Stimulated activated CD4-positive, alpha-beta T cell treated with anti-CD3 and anti-CD28 coated beads, Interleukin-12 subunit alpha, Interleukin-12 subunit beta, amount 100 ng/mL, for 48 hours (primary cell): Measurements from ENCODE around the gene GHITM.

Experiments used
- DNase-seq, 3 donors: peaks; one replicate each; pipeline ENCODE4 v3.0.0-alpha.2; 2020; ENCODE audit warnings: low read depth in 2 of 3, low spot score in 1 of 3

The GHITM gene

DNA sequence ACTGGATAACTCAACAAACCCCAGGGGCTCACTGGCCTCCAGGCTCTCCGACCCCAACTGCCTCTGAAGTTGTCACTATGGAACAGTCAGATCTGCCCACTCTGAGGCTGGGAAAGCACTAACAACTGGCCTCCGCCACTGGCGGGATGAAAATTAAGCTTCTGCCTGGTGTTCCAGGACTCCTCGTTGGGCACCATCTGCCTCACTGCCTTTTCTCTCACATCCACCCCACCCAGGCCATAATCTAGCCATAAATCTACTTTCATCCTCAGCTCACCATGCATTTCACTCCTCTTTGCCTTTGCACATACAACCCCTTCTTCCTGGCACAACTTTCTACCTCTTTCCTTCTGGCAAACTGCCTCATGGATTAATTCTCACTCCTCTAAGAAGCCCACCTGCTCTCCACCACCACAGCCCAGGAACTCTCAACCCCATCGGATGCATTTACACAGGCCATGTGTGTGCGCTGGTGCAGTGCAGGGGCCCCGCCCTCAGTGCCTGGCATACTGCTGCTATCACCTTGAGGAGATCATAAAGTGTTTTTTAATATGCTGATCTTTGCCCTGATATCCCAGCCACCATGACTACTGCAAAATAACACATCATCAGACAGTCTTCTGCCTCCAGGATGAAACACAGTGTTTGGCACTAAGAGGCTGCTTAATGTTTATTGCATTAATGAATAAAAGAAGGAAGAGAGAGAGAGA, 59.1 kb downstream of the GHITM start:
- no peak for DNase-seq

DNA sequence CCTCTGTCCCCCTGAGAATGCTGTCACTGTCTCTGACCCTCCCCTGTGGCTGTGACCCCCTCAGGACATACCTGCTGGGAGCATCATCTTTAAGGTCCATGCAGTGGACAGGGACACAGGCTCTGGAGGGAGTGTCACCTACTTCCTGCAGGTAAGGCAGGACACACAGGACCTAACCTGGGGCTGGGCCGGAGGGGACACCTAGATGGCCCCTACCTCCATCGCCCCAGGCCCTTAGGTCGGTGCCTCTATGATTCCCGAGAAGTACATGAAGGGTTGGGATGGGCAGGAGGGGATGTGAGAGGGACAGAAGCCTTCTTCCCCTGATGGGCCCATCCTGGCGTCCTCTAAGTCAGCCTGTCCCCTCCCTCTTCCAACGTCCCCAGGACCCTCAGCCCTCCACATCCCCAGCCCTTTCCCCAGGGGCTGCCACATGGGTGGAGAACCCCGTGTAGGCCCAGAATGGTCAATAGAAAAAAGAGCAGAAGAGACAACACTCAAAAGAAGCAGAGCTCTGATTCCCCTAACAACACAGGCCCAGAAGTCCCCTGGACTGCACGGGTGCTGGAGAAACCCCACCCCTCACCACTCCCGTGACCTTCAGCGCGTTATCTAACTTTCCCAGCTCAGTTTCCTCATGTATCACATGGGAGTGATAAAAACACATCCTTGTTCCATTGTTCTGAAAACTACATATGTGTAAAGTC, 61.4 kb downstream of the GHITM start:
- no peak for DNase-seq

- DNase-seq = no peak
Measured at GRCh38 chr10:84201244-84201606, 61.9 kb downstream of the GHITM start.

GRCh38 chr10:84201682-84202081, 62.4 kb downstream of the GHITM start:
- DNase-seq = no peak

DNA sequence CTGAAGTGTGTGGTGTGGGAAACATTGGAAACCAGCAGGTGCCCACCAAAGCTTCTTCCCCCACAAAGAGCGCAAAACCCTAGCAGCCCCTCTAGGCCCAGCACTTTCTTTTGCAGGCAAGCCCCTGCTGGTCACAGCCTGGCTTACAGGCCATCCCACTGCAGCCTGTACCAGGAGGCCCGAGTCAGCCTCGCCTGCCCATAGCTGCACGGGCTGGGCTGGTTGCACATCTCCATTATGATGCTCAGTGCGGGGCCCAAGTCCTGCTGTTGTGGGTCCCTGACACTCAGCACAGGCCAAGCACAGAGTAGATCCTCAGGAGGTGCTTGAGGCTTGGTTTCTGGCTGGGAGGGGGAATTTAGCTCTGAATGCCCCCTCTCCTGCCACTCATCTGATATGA, 63.0 kb downstream of the GHITM start:
- DNase-seq = no peak
